ENCODE results near the gene YTHDF2.

DNA sequence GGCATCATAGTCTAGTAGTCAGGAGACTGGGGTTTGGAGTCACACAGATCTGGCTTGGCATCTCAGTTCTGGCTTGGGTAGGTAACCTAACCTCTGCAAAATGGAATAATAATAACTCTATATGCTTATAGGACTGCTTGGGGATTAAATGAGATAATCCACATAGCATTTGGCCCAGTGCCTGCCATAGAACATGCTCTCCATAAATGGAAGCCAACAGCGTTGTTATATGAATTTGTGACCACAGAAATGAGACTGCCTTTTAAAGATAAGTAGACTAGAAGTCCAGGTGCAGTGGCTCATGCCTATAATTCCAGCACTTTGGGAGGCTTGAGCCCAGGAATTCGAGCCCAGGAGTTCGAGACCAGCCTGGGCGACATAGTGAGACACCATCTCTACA is 71.2 kb downstream of the YTHDF2 start:
- TF ChIP-seq EZH2 (IDR thresholded peaks at IDR 0.05) (no peak), POLR2AphosphoS5 (IDR thresholded peaks at IDR 0.05; ENCODE audit: borderline replicate concordance, low read depth, low read length) (no peak), FOXP2 (optimal IDR thresholded peaks at IDR 0.05; ENCODE audit: control extremely low read depth, extremely low read length, insufficient read depth) (no peak)

Measured in SK-N-MC (cell line).